Mucosa of descending colon (tissue), 3 donors: ENCODE results near the gene MPP2. TPM values are rescaled to one million over a fixed set of nuclear protein-coding genes. Genes with fewer than 3 reads are reported as not detected.

Experiments used
- ATAC-seq: fragments of 200-7000 bp; cut with Tn5 transposase; one replicate; pipeline ENCODE4 v1.9.1; 2020; ENCODE audit warnings: mild to moderate bottlenecking, moderate library complexity
- DNase-seq, 3 donors: peaks; one replicate each; pipeline ENCODE4 v3.0.0-alpha.2; 2020
- H3K36me3 ChIP-seq: fragments of 200-600 bp; one replicate; pipeline ENCODE4 v1.8.0; 2021; ENCODE audit warnings: low read depth, mild to moderate bottlenecking
- H3K4me1 ChIP-seq: fragments of 200-600 bp; one replicate; pipeline ENCODE4 v1.8.0; 2021; ENCODE audit warnings: low read depth, mild to moderate bottlenecking
- H3K4me3 ChIP-seq: fragments of 200-600 bp; one replicate; pipeline ENCODE4 v1.8.0; 2021; ENCODE audit warnings: mild to moderate bottlenecking
- H3K9me3 ChIP-seq: fragments of 200-600 bp; one replicate; pipeline ENCODE4 v1.8.0; 2021; ENCODE audit warnings: mild to moderate bottlenecking
- CTCF ChIP-seq: fragments of 200-600 bp; IDR thresholded peaks from one replicate; pipeline ENCODE4 v1.8.0; 2022; ENCODE audit warnings: antibody characterized with exemption, mild to moderate bottlenecking
- intact Hi-C, 2 donors: fragments of 100-400 bp; cut with DNase I in 1 of 2; cut with micrococcal nuclease in 1 of 2; formaldehyde crosslinking; loops; one replicate each; pipeline versions ENCODE4 v1.11.0 to v1.11.1; 2022; cut with DNase I, micrococcal nuclease
- total RNA-seq, 3 donors: library from RNA; stranded (reverse); fragmentation: NEBNext Ultra II Directional in 2 of 3; extraction: Animal tissue kit (Norgen Biotek cat#: 25700) in 2 of 3; gene quantifications; one replicate each; pipeline versions ENCODE4 v1.2.1 to v1.2.4, GENCODE V29; 2021 to 2023
- donor health status: DM: no; HTN: no; CAD: no; lungs with moderate emphysema.
- donor health status: DM: no; HTN: no; CAD: no.
- donor health status: DM: no; HTN: yes; CAD: no.

Gene MPP2
- total RNA-seq, 3 donors from 2014 or later: 0.55 to 13.2 (median 1.1) TPM

- Histone ChIP-seq H3K4me3 (no peak overlapping the region), H3K36me3 (no peaks in the 10 kb centered on the region), H3K9me3 (no peaks in the 10 kb centered on the region), H3K4me1 (peaks cover 9% of the 10 kb centered on the region)
- no peak for TF ChIP-seq CTCF
- intact Hi-C loops: no loop called here
- ATAC-seq: peak; percentile 45
- DNase-seq: peak; percentile 51 to 74 (median 53)
Measured at GRCh38 chr17:43905985-43906852, 1.1 kb downstream of the MPP2 start.

- no peak for ATAC-seq
- H3K4me1 ChIP-seq: peaks cover 9% of the 10 kb centered on the region
- TF ChIP-seq CTCF: no peak
- DNase-seq: no peak
- H3K36me3 ChIP-seq: no peaks in the 10 kb centered on the region
- intact Hi-C loops: no loop called here
- no peaks in the 10 kb centered on the region for H3K9me3 ChIP-seq
- no peak overlapping the region for H3K4me3 ChIP-seq
Measured at GRCh38 chr17:43905400-43905984, 1.8 kb downstream of the MPP2 start.

GRCh38 chr17:43901861-43902589 is 5.3 kb downstream of the MPP2 start:
- Histone ChIP-seq H3K4me1 (peaks cover 5% of the 10 kb centered on the region), H3K36me3 (no peaks in the 10 kb centered on the region), H3K4me3 (no peak overlapping the region), H3K9me3 (no peaks in the 10 kb centered on the region)
- intact Hi-C loops: no loop called here
- ATAC-seq (no peak), DNase-seq (no peak)
- TF ChIP-seq CTCF: no peak

GRCh38 chr17:43900858-43901754 is 6.2 kb downstream of the MPP2 start:
- Histone ChIP-seq H3K4me3 (no peak overlapping the region), H3K36me3 (no peaks in the 10 kb centered on the region), H3K4me1 (peaks cover 4% of the 10 kb centered on the region), H3K9me3 (no peaks in the 10 kb centered on the region)
- ATAC-seq: no peak
- no peak for DNase-seq
- no peak for TF ChIP-seq CTCF
- intact Hi-C loops: no loop called here

GRCh38 chr17:43900183-43900857 is 7.0 kb downstream of the MPP2 start:
- intact Hi-C loops: no loop called here
- no peak for TF ChIP-seq CTCF
- Histone ChIP-seq H3K36me3 (no peaks in the 10 kb centered on the region), H3K4me1 (peaks cover 3% of the 10 kb centered on the region), H3K4me3 (no peak overlapping the region), H3K9me3 (no peaks in the 10 kb centered on the region)
- peak; percentile 96 for ATAC-seq
- peak; percentile 82 to 89 (median 88) for DNase-seq
